ENCODE data around the gene LRRC7.

- TF ChIP-seq CTCF (conservative IDR thresholded peaks at IDR 0.05 in 1 of 2, IDR thresholded peaks at IDR 0.05 in 1 of 2; ENCODE audit: low read depth in 1 of 2, low read length in 2 of 2) (no peak), EZH2 (IDR thresholded peaks at IDR 0.05; ENCODE audit: low read length, missing control alignments) (no peak)
Observed at GRCh38 chr1:70025846-70026245, 458.1 kb downstream of the LRRC7 start.

Data from fibroblast of lung (primary cell).